H9 (cell line): ENCODE data around the gene HECW1. TPM values are rescaled to one million over a fixed set of nuclear protein-coding genes. Genes with fewer than 3 reads are reported as not detected.
A peak's percentile ranks its signal among the peaks of the same experiment; 100 is the strongest.

Experiments used
- DNase-seq: peaks from one replicate; pipeline ENCODE4 v3.0.0-alpha.2; 2017
- H2AFZ ChIP-seq: one replicate; pipeline ENCODE4 v1.6.1; 2013; ENCODE audit warnings: mild to moderate bottlenecking, low read length, control low read depth, moderate library complexity
- H2AK5ac ChIP-seq: 2 replicates; pipeline ENCODE4 v1.6.1; 2013; ENCODE audit warnings: low read length, control low read depth, mixed read lengths; ENCODE audit not compliant: insufficient read length
- H2BK120ac ChIP-seq: one replicate; pipeline ENCODE4 v1.6.1; 2013; ENCODE audit warnings: low read depth, mild to moderate bottlenecking, low read length, control low read depth, inconsistent platforms; ENCODE audit not compliant: poor library complexity, severe bottlenecking
- H2BK12ac ChIP-seq: 2 replicates; pipeline ENCODE4 v1.6.1; 2013; ENCODE audit warnings: low read length, control low read depth, mixed read lengths, low read depth; ENCODE audit not compliant: insufficient read length
- H2BK15ac ChIP-seq: 2 replicates; pipeline ENCODE4 v1.6.1; 2013; ENCODE audit warnings: low read depth, low read length, control low read depth
- H2BK20ac ChIP-seq: one replicate; pipeline ENCODE4 v1.6.1; 2013; ENCODE audit warnings: low read depth, mild to moderate bottlenecking, low read length, control low read depth, inconsistent platforms; ENCODE audit not compliant: poor library complexity, severe bottlenecking
- H2BK5ac ChIP-seq: 2 replicates; pipeline ENCODE4 v1.6.1; 2013; ENCODE audit warnings: low read length, control low read depth, mixed read lengths; ENCODE audit not compliant: insufficient read length
- H3K14ac ChIP-seq: 2 replicates; pipeline ENCODE4 v1.6.1; 2013; ENCODE audit warnings: low read length, control low read depth; ENCODE audit not compliant: insufficient read depth
- H3K18ac ChIP-seq: 2 replicates; pipeline ENCODE4 v1.6.1; 2013; ENCODE audit warnings: low read depth, mild to moderate bottlenecking, mixed read lengths, low read length, control low read depth; ENCODE audit not compliant: insufficient read length
- H3K23ac ChIP-seq: 2 replicates; pipeline ENCODE4 v1.6.1; 2013; ENCODE audit warnings: low read length, control low read depth, mixed read lengths, low read depth; ENCODE audit not compliant: insufficient read length
- H3K23me2 ChIP-seq: 2 replicates; pipeline ENCODE4 v1.6.1; 2013; ENCODE audit warnings: low read depth, mild to moderate bottlenecking, mixed read lengths, low read length, control low read depth; ENCODE audit not compliant: insufficient read length, poor library complexity, severe bottlenecking
- H3K27ac ChIP-seq: 2 replicates; pipeline ENCODE4 v1.5.1; 2013; ENCODE audit warnings: low read length, control low read depth, mixed read lengths, low read depth; ENCODE audit not compliant: insufficient read length
- H3K27me3 ChIP-seq: 2 replicates; pipeline ENCODE4 v1.6.1; 2013; ENCODE audit warnings: low read length, control low read depth, inconsistent platforms; ENCODE audit not compliant: insufficient read depth
- H3K4ac ChIP-seq: 2 replicates; pipeline ENCODE4 v1.6.1; 2013; ENCODE audit warnings: low read depth, mild to moderate bottlenecking, control low read depth, inconsistent platforms, low read length, moderate library complexity
- H3K4me1 ChIP-seq: 2 replicates; pipeline ENCODE4 v1.6.1; 2013; ENCODE audit warnings: low read length, control low read depth, inconsistent platforms; ENCODE audit not compliant: insufficient read depth
- H3K4me2 ChIP-seq: 2 replicates; pipeline ENCODE4 v1.6.1; 2013; ENCODE audit warnings: low read length, control low read depth, mixed read lengths; ENCODE audit not compliant: insufficient read length, insufficient read depth
- H3K56ac ChIP-seq: 2 replicates; pipeline ENCODE4 v1.6.1; 2013; ENCODE audit warnings: low read depth, mild to moderate bottlenecking, mixed read lengths, low read length, control low read depth; ENCODE audit not compliant: insufficient read length
- H3K79me1 ChIP-seq: 2 replicates; pipeline ENCODE4 v1.6.1; 2013; ENCODE audit warnings: low read depth, mild to moderate bottlenecking, moderate library complexity, low read length, control low read depth, inconsistent platforms; ENCODE audit not compliant: insufficient read depth, poor library complexity, severe bottlenecking
- H3K79me2 ChIP-seq: 2 replicates; pipeline ENCODE4 v1.6.1; 2013; ENCODE audit warnings: low read length, control low read depth, inconsistent platforms; ENCODE audit not compliant: insufficient read depth
- H3K9ac ChIP-seq: 2 replicates; pipeline ENCODE4 v1.6.1; 2013; ENCODE audit warnings: low read length, control low read depth, mixed read lengths; ENCODE audit not compliant: insufficient read length; ENCODE audit errors: extremely low read depth
- H3K9me3 ChIP-seq: one replicate; pipeline ENCODE4 v1.6.1; 2013; ENCODE audit warnings: low read depth, low read length, inconsistent platforms; ENCODE audit not compliant: control insufficient read depth
- H3T11ph ChIP-seq: one replicate; pipeline ENCODE4 v1.6.1; 2013; ENCODE audit warnings: mild to moderate bottlenecking, low read length, control low read depth, inconsistent platforms
- H4K20me1 ChIP-seq: one replicate; pipeline ENCODE4 v1.6.1; 2013; ENCODE audit not compliant: control insufficient read depth, insufficient read length, insufficient read depth
- H4K5ac ChIP-seq: 2 replicates; pipeline ENCODE4 v1.6.1; 2013; ENCODE audit warnings: low read depth, mild to moderate bottlenecking, mixed read lengths, low read length, control low read depth; ENCODE audit not compliant: insufficient read length
- H4K8ac ChIP-seq: replicated peaks from 2 replicates; pipeline ENCODE4 v1.6.1; 2013; ENCODE audit warnings: low read length, control low read depth, mixed read lengths, low read depth; ENCODE audit not compliant: insufficient read length
- H4K91ac ChIP-seq: 2 replicates; pipeline ENCODE4 v1.6.1; 2013; ENCODE audit warnings: low read depth, mild to moderate bottlenecking, moderate library complexity, mixed read lengths, low read length, control low read depth; ENCODE audit not compliant: insufficient read length
- H3K27ac Mint-ChIP-seq, 3 experiments: 2 replicates in 2 of 3; 3 replicates in 1 of 3; pipeline ENCODE4 v1.8.0; 2020 to 2021; ENCODE audit warnings: mixed read lengths in 3 of 3, mild to moderate bottlenecking in 1 of 3, moderate library complexity in 1 of 3
- H3K27me3 Mint-ChIP-seq: 2 replicates; pipeline ENCODE4 v1.8.0; 2021; ENCODE audit warnings: low read depth, mild to moderate bottlenecking, moderate library complexity, mixed read lengths
- H3K36me3 Mint-ChIP-seq, 3 experiments: 2 replicates in 2 of 3; 3 replicates in 1 of 3; pipeline ENCODE4 v1.8.0; 2020 to 2021; ENCODE audit warnings: low read depth in 3 of 3, mixed read lengths in 3 of 3; ENCODE audit not compliant: insufficient read depth in 1 of 3
- H3K4me1 Mint-ChIP-seq, 2 experiments: 2 replicates each; pipeline ENCODE4 v1.8.0; 2020; ENCODE audit warnings: mixed read lengths in 2 of 2
- H3K4me3 Mint-ChIP-seq, 2 experiments: 2 replicates in 1 of 2; 3 replicates in 1 of 2; pipeline ENCODE4 v1.8.0; 2020 to 2021; ENCODE audit warnings: mild to moderate bottlenecking in 2 of 2, mixed read lengths in 2 of 2, moderate library complexity in 1 of 2
- H3K9me3 Mint-ChIP-seq, 2 experiments: 2 replicates in 1 of 2; 3 replicates in 1 of 2; pipeline ENCODE4 v1.8.0; 2020; ENCODE audit warnings: mild to moderate bottlenecking in 2 of 2, mixed read lengths in 2 of 2, moderate library complexity in 1 of 2
- WGBS: extraction: QIAGEN DNeasy Blood & Tissue Kit; methylation state at CpG from one replicate; pipeline ENCODE4 v1.1.7; 2013; ENCODE audit warnings: missing lambda C conversion rate, low lambda C conversion rate, mixed read lengths; ENCODE audit not compliant: insufficient read length; ENCODE audit errors: extremely low coverage; 5-methylcytosine and 5-hydroxymethylcytosine counted together
- total RNA-seq: library from RNA; stranded (reverse); gene quantifications from 2 replicates; pipeline ENCODE4 v1.2.1, GENCODE V29; 2021
- TF ChIP-seq, protein P1 (sequence below): fragments of 200-600 bp; sonication (generic); conservative IDR thresholded peaks from 3 replicates; pipeline ENCODE4 v1.8.0; 2021; ENCODE audit warnings: antibody characterized with exemption, mild to moderate bottlenecking

HECW1 gene
- total RNA-seq, 1 experiment from 2014 or later: 5.0 TPM

GRCh38 chr7:43311694-43312093 is 199.2 kb downstream of the HECW1 start:
- Histone ChIP-seq H4K91ac (no peak overlapping the region), H2AFZ (no peak overlapping the region), H3K23me2 (no peaks in the 10 kb centered on the region), H3K14ac (no peak overlapping the region), H2BK120ac (no peak overlapping the region), H4K8ac (no peak overlapping the region), H2BK5ac (no peak overlapping the region), H2BK20ac (no peak overlapping the region), H3K79me1 (no peaks in the 10 kb centered on the region), H2BK12ac (no peak overlapping the region), H3K79me2 (no peaks in the 10 kb centered on the region), H3K27ac (no peak overlapping the region), H3T11ph (no peak overlapping the region), H3K9me3 (no peaks in the 10 kb centered on the region), H3K56ac (no peak overlapping the region), H3K9ac (no peak overlapping the region), H3K23ac (no peak overlapping the region), H2BK15ac (no peak overlapping the region), H3K4me1 (no peaks in the 10 kb centered on the region), H4K20me1 (no peaks in the 10 kb centered on the region), H3K27me3 (no peaks in the 10 kb centered on the region), H3K4ac (no peak overlapping the region), H3K4me2 (no peak overlapping the region), H2AK5ac (no peak overlapping the region), H3K18ac (no peak overlapping the region), H4K5ac (no peak overlapping the region)
- no peaks in the 10 kb centered on the region for H3K9me3 Mint-ChIP-seq
- no peaks in the 10 kb centered on the region for H3K36me3 Mint-ChIP-seq
- H3K4me3 Mint-ChIP-seq: no peak overlapping the region
- peaks cover 6 to 11% of the 10 kb centered on the region in 2 experiments for H3K4me1 Mint-ChIP-seq
- DNase-seq: no peak
- H3K27me3 Mint-ChIP-seq: no peaks in the 10 kb centered on the region
- WGBS: no CpG with 5 or more reads among the region's 22 CpGs
- H3K27ac Mint-ChIP-seq: peak overlapping the region in 1 of 3 experiments; percentile 15; a peak in 1 of 7 replicates
- TF ChIP-seq, protein P1, sequence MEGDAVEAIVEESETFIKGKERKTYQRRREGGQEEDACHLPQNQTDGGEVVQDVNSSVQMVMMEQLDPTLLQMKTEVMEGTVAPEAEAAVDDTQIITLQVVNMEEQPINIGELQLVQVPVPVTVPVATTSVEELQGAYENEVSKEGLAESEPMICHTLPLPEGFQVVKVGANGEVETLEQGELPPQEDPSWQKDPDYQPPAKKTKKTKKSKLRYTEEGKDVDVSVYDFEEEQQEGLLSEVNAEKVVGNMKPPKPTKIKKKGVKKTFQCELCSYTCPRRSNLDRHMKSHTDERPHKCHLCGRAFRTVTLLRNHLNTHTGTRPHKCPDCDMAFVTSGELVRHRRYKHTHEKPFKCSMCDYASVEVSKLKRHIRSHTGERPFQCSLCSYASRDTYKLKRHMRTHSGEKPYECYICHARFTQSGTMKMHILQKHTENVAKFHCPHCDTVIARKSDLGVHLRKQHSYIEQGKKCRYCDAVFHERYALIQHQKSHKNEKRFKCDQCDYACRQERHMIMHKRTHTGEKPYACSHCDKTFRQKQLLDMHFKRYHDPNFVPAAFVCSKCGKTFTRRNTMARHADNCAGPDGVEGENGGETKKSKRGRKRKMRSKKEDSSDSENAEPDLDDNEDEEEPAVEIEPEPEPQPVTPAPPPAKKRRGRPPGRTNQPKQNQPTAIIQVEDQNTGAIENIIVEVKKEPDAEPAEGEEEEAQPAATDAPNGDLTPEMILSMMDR: no peak
